ENCODE data around the gene TBC1D22A. TPM values are rescaled to one million over a fixed set of nuclear protein-coding genes. Genes with fewer than 3 reads are reported as not detected.

Gene TBC1D22A
- total and polyA plus RNA-seq, 4 donors, result 4.1 to 12.4 (median 8.4) TPM

- 85% methylated on average over 10 of the region's 10 CpGs for WGBS
Observed at GRCh38 chr22:46803936-46804335, 41.5 kb downstream of the TBC1D22A start.

GRCh38 chr22:46806794-46807193 lies 44.3 kb downstream of the TBC1D22A start:
- Histone ChIP-seq H3K27me3 (ENCODE audit: control insufficient read depth in 4 of 4, insufficient read depth in 4 of 4, low read length in 3 of 4) (no peaks in the 10 kb centered on the region), H3K4me1 (ENCODE audit: control insufficient read depth in 4 of 4, insufficient read depth in 4 of 4, low read length in 3 of 4) (peaks cover 0 to 10% (median 5%) of the 10 kb centered on the region in 4 donors), H3K27ac (ENCODE audit: low read depth in 1 of 2, low read length in 2 of 2) (no peak overlapping the region), H3K9ac (ENCODE audit: low read depth in 1 of 2, low read length in 2 of 2) (no peak overlapping the region), H3K36me3 (ENCODE audit: control insufficient read depth in 4 of 4, insufficient read depth in 3 of 4, low read depth in 1 of 4, low read length in 3 of 4) (peaks cover 0 to 4% (median 0%) of the 10 kb centered on the region in 4 donors), H3K9me3 (ENCODE audit: control insufficient read depth in 4 of 4, low read length in 3 of 4) (no peaks in the 10 kb centered on the region), H3K4me3 (ENCODE audit: low read depth in 1 of 3, low read length in 3 of 3) (no peak overlapping the region)
- TF ChIP-seq YY1 (IDR thresholded peaks at IDR 0.05) (no peak), RAD21 (IDR thresholded peaks at IDR 0.05) (no peak), RXRA (IDR thresholded peaks at IDR 0.05) (no peak), FOXA2 (IDR thresholded peaks at IDR 0.05) (no peak), TAF1 (conservative IDR thresholded peaks at IDR 0.05) (no peak), ZBTB33 (IDR thresholded peaks at IDR 0.05) (no peak), GABPA (IDR thresholded peaks at IDR 0.05 in 1 of 2, conservative IDR thresholded peaks at IDR 0.05 in 1 of 2) (no peak), JUND (IDR thresholded peaks at IDR 0.05) (no peak), HNF4A (conservative IDR thresholded peaks at IDR 0.05) (no peak), HNF4G (IDR thresholded peaks at IDR 0.05) (no peak), SP1 (IDR thresholded peaks at IDR 0.05) (no peak), FOXA1 (IDR thresholded peaks at IDR 0.05) (no peak), EGR1 (IDR thresholded peaks at IDR 0.05; ENCODE audit: low read depth in 2 of 2) (no peak)
- TF ChIP-seq, protein P1, sequence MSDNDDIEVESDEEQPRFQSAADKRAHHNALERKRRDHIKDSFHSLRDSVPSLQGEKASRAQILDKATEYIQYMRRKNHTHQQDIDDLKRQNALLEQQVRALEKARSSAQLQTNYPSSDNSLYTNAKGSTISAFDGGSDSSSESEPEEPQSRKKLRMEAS (IDR thresholded peaks at IDR 0.05), result no peak
- TF ChIP-seq, protein P2, sequence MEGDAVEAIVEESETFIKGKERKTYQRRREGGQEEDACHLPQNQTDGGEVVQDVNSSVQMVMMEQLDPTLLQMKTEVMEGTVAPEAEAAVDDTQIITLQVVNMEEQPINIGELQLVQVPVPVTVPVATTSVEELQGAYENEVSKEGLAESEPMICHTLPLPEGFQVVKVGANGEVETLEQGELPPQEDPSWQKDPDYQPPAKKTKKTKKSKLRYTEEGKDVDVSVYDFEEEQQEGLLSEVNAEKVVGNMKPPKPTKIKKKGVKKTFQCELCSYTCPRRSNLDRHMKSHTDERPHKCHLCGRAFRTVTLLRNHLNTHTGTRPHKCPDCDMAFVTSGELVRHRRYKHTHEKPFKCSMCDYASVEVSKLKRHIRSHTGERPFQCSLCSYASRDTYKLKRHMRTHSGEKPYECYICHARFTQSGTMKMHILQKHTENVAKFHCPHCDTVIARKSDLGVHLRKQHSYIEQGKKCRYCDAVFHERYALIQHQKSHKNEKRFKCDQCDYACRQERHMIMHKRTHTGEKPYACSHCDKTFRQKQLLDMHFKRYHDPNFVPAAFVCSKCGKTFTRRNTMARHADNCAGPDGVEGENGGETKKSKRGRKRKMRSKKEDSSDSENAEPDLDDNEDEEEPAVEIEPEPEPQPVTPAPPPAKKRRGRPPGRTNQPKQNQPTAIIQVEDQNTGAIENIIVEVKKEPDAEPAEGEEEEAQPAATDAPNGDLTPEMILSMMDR (IDR thresholded peaks at IDR 0.05; ENCODE audit: low read depth, low read length, missing input control), result no peak
- TF ChIP-seq, protein P3, sequence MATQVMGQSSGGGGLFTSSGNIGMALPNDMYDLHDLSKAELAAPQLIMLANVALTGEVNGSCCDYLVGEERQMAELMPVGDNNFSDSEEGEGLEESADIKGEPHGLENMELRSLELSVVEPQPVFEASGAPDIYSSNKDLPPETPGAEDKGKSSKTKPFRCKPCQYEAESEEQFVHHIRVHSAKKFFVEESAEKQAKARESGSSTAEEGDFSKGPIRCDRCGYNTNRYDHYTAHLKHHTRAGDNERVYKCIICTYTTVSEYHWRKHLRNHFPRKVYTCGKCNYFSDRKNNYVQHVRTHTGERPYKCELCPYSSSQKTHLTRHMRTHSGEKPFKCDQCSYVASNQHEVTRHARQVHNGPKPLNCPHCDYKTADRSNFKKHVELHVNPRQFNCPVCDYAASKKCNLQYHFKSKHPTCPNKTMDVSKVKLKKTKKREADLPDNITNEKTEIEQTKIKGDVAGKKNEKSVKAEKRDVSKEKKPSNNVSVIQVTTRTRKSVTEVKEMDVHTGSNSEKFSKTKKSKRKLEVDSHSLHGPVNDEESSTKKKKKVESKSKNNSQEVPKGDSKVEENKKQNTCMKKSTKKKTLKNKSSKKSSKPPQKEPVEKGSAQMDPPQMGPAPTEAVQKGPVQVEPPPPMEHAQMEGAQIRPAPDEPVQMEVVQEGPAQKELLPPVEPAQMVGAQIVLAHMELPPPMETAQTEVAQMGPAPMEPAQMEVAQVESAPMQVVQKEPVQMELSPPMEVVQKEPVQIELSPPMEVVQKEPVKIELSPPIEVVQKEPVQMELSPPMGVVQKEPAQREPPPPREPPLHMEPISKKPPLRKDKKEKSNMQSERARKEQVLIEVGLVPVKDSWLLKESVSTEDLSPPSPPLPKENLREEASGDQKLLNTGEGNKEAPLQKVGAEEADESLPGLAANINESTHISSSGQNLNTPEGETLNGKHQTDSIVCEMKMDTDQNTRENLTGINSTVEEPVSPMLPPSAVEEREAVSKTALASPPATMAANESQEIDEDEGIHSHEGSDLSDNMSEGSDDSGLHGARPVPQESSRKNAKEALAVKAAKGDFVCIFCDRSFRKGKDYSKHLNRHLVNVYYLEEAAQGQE (IDR thresholded peaks at IDR 0.05), result no peak
- TF ChIP-seq, protein P4, sequence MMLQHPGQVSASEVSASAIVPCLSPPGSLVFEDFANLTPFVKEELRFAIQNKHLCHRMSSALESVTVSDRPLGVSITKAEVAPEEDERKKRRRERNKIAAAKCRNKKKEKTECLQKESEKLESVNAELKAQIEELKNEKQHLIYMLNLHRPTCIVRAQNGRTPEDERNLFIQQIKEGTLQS (IDR thresholded peaks at IDR 0.05), result no peak
- WGBS, result 89% methylated on average over 7 of the region's 7 CpGs
- DNase-seq (ENCODE audit: low spot score), result no peak

More at GRCh38 chr22:46803936-46804335, 41.5 kb downstream of the TBC1D22A start:
- no peak for TF ChIP-seq NR2F2 (IDR thresholded peaks at IDR 0.05)
- TF ChIP-seq JUND (IDR thresholded peaks at IDR 0.05), result no peak
- TF ChIP-seq TAF1 (conservative IDR thresholded peaks at IDR 0.05), result no peak
- no peak for TF ChIP-seq HNF4G (IDR thresholded peaks at IDR 0.05)
- no peak for TF ChIP-seq YY1 (IDR thresholded peaks at IDR 0.05)
- Histone ChIP-seq H3K9ac (ENCODE audit: low read depth in 1 of 2, low read length in 2 of 2) (no peak overlapping the region), H3K27me3 (ENCODE audit: control insufficient read depth in 4 of 4, insufficient read depth in 4 of 4, low read length in 3 of 4) (no peaks in the 10 kb centered on the region), H3K4me3 (ENCODE audit: low read depth in 1 of 3, low read length in 3 of 3) (no peak overlapping the region), H3K4me1 (ENCODE audit: control insufficient read depth in 4 of 4, insufficient read depth in 4 of 4, low read length in 3 of 4) (peaks cover 3 to 15% (median 8%) of the 10 kb centered on the region in 4 donors), H3K27ac (ENCODE audit: low read depth in 1 of 2, low read length in 2 of 2) (no peak overlapping the region), H3K36me3 (ENCODE audit: control insufficient read depth in 4 of 4, insufficient read depth in 3 of 4, low read depth in 1 of 4, low read length in 3 of 4) (peaks cover 0 to 7% (median 4%) of the 10 kb centered on the region in 4 donors), H3K9me3 (ENCODE audit: control insufficient read depth in 4 of 4, low read length in 3 of 4) (no peaks in the 10 kb centered on the region)
- DNase-seq (ENCODE audit: low spot score), result no peak
